AG04449 (cell line): ENCODE data around the gene IQCE.
A peak's percentile ranks its signal among the peaks of the same experiment; 100 is the strongest.

ENCODE experiments used
- CTCF ChIA-PET: fragments of 350-600 bp; formaldehyde crosslinking; extraction: SDS; loops from one replicate; lab custom pipeline; 2021; ENCODE audit warnings: antibody characterized with exemption; lab: Yijun Ruan, JAX
- POLR2A ChIA-PET: fragments of 400-600, 350-600 bp; formaldehyde crosslinking; extraction: SDS; loops from one replicate; lab custom pipeline; 2020; ENCODE audit warnings: antibody characterized with exemption, inconsistent platforms; lab: Yijun Ruan, JAX
- DNase-seq: peaks from one replicate; pipeline ENCODE4 v3.0.0-alpha.2; 2010; ENCODE audit warnings: low read depth, low spot score
- H3K4me3 ChIP-seq: 2 replicates; pipeline ENCODE4 v1.5.1; 2011; ENCODE audit warnings: low read depth, mild to moderate bottlenecking, control low read depth, low read length
- TF ChIP-seq, protein P1 (sequence below): IDR thresholded peaks from one replicate; pipeline ENCODE4 v1.5.1; 2011; ENCODE audit warnings: mild to moderate bottlenecking, moderate library complexity, low read length, control low read depth, inconsistent platforms; ENCODE audit not compliant: insufficient read depth; ENCODE audit errors: missing control alignments

IQCE gene

DNA sequence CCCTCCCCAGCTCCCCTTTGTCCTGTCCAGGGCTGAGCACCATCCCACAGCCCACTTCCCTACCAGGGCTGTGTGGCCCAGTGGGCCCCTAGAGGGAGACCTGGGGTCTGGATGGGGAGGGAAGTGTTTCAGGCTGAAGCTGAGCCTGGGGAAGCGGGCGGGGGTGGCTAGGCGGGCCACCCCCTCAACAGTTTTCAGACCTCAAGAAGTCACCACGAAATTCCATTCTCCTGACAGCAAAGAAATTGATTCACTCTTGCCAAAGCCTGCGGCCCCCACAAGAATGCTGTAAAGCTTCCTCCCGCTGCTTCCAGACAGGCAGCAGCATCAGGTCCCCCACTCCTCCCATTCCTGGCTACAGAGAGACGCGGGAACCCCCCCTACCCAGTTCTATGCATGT, 41.8 kb upstream of the IQCE start:
- H3K4me3 ChIP-seq = 0 out of 2 replicates have a peak overlapping the region, but pooled peaks have one; percentile 18
- ChIA-PET POLR2A (interaction anchor here (0.5 to 1.3 kb wide), 4 partner anchors 10 to 50 kb away, joined by 3 to 5 read pairs (median 4); no protein-coding TSS in a partner anchor), CTCF (interaction anchor here (1.1 to 1.3 kb wide), 4 partner anchors 9 to 164 kb away, joined by 3 to 5 read pairs (median 4); no protein-coding TSS in a partner anchor)
- DNase-seq = peak; percentile 77
- TF ChIP-seq, protein P1, sequence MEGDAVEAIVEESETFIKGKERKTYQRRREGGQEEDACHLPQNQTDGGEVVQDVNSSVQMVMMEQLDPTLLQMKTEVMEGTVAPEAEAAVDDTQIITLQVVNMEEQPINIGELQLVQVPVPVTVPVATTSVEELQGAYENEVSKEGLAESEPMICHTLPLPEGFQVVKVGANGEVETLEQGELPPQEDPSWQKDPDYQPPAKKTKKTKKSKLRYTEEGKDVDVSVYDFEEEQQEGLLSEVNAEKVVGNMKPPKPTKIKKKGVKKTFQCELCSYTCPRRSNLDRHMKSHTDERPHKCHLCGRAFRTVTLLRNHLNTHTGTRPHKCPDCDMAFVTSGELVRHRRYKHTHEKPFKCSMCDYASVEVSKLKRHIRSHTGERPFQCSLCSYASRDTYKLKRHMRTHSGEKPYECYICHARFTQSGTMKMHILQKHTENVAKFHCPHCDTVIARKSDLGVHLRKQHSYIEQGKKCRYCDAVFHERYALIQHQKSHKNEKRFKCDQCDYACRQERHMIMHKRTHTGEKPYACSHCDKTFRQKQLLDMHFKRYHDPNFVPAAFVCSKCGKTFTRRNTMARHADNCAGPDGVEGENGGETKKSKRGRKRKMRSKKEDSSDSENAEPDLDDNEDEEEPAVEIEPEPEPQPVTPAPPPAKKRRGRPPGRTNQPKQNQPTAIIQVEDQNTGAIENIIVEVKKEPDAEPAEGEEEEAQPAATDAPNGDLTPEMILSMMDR = peak; percentile 29

DNA sequence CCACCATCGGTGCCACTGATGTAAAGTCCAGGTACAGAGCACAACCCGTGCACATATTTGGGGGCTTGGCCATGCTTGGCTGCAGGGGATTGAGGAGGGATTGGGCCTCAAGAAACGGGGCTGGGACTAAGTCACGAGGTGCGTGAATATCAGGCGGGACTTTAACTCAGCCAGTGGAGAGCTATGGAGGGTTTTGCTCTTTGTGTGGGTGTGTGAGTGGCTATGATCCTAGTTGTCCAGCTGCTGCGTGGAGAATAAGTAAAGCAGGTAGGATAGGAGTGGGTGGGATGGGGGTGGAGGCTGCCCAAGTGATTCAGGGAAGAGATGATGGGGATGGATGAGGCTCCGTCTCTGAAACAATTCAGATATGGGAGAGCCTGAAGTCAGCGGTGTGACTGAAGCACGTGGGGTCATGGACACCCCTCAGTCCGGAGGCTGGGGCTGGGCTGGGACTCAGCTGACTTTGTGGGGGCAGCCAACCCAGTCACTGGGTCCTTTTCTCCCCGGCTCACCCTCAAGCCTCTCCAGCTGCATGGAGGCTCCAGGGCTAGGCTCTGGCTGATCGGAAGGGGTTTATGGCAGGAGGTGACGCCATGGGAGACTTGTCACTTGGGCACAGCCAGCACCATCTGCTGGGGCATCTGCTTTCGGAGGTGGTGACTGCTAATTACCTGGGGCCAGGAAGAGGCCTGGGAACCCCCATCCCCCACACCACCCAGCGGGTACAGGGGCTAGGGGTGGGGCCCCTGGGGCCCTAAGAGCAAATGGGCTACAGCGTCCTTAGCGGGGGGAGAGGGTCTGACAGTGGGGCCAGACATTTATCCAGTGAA, 40.9 kb upstream of the IQCE start:
- no peak for DNase-seq
- CTCF ChIA-PET = interaction anchor here (1.1 to 1.3 kb wide), 4 partner anchors 10 to 66 kb away, joined by 3 to 5 read pairs (median 4); no protein-coding TSS in a partner anchor
- H3K4me3 ChIP-seq = no peak overlapping the region
- POLR2A ChIA-PET = interaction anchor here (0.9 to 1.3 kb wide), 3 partner anchors 9 to 50 kb away, joined by 3 to 5 read pairs (median 4); no protein-coding TSS in a partner anchor
- TF ChIP-seq, protein P1 = no peak

DNA sequence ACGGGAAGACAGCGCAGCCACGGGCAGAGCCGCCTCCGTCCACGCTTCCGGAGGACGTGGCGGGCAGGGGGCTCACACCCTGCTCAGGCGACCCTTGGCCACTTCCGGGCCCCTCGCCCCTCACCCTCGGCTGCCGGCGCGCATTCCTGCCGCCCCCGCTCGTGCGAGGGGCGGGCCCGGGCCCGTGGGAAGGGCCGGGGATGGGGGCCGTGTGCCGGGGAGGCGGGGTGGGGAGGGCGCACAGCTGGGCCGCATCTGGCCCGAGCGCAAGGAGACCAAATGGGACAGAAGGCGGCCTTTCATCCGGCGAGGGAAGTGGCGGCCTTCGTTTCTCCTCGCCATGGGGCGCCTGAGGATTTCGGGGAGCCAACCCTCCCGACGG, 40.1 kb upstream of the IQCE start:
- H3K4me3 ChIP-seq = peak overlapping the region; percentile 49
- ChIA-PET POLR2A (no interaction called here), CTCF (no interaction called here)
- no peak for DNase-seq
- TF ChIP-seq, protein P1 = no peak

DNA sequence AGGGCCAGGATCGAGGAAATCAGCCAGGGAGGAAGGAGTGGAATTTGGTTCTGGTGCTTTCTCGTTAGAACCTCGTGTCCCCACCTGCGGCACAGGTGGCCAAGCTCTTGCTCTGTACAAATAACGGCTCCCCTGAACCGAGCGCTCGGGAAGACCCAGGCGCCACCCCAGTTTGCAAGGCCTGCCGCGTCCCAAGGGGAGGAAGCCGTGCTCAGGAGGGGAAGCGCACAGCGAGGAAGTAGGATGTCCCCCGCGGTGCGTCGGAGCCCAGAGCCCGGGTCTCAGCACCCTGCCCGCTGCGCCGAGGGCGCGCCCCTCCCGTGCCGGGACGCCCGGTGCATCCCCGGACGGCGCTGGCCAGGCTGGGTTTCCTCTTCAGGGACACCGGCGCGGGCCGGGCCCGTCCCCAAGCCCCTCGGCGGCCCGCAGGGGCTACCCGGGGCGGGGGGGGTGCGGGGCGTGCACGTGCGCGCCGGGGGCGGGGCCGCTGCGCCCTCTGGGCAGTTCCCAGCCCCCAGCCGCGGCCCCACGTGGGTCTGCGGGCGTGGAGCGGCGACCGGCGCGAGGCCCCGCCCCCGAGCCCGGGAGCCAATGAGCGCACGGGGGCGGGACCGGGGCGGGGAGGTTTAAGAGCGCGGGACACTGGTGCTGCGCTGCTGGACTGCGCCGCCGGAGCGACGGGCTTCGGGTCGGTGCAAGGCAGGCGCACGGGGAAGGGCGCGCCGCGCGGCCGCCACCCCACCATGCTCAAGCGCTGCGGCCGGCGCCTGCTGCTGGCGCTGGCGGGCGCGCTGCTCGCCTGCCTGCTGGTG, 39.5 kb upstream of the IQCE start, which contains the start of gene LFNG:
Gene LFNG, plus strand, starts transcription at position 656 of the 812 bp plus-strand sequence. Its CDS starts 88 bp downstream, at position 744.
- peak within 1 kb of the TSS; percentile 57 for H3K4me3 ChIP-seq
- peak; percentile 12 for DNase-seq

DNA sequence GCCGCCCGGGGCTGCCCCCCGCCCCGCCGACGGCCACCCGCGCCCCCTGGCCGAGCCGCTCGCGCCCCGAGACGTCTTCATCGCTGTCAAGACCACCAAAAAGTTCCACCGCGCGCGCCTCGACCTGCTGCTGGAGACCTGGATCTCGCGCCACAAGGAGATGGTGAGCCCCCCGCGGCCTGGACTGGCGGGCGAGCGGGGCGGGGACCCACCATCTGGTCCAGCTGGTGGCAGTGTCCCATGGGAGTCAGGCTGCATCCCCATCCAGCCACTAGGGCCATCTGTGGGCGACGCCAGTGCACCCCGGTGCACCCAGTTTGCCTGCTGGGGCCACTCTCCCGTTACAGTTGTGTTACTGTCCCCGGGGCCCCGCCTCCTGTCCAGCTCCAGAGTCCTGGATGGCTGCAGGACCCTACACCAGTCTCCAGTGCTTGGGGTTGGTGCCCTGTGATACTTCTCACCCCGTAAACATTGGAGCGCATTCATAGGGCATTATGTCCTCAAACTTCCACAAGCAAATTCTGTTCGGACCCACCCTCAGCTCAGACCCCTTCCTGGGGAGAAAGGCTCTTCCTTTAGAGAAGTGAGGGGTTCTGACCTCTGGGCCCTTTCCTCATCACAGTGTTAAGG, 38.5 kb upstream of the IQCE start:
- peak overlapping the region; percentile 57 for H3K4me3 ChIP-seq
- ChIA-PET CTCF (interaction anchor here (0.8 to 1.7 kb wide), 2 partner anchors 10 to 42 kb away, joined by 3 to 5 read pairs; no protein-coding TSS in a partner anchor), POLR2A (no interaction called here)
- DNase-seq = no peak
- TF ChIP-seq, protein P1 = no peak

More for the DNA sequence above, 39.5 kb upstream of the IQCE start, which contains the start of gene LFNG:
- ChIA-PET POLR2A (no interaction called here), CTCF (interaction anchor here (1.7 kb wide), 1 partner anchor 11 kb away, joined by 5 read pairs; no protein-coding TSS in a partner anchor)
- TF ChIP-seq, protein P1 = no peak
